ENCODE measurements around the gene CCSER2.

- TF ChIP-seq POLR2A (IDR thresholded peaks at IDR 0.05): no peak
- TF ChIP-seq CTCF (IDR thresholded peaks at IDR 0.05): no peak
These were observed 190.8 kb downstream of the CCSER2 start for GRCh38 chr10:84519235-84519634.
